Neural cell (in vitro differentiated cells): ENCODE measurements around the gene TMEM19.

Source experiments
- CTCF ChIP-seq: fragments of 450-650 bp; IDR thresholded peaks from 2 replicates; pipeline ENCODE4 v1.5.1; 2014; ENCODE audit warnings: antibody characterized with exemption, mild to moderate bottlenecking, moderate library complexity; ENCODE audit not compliant: poor library complexity, severe bottlenecking
- EP300 ChIP-seq: fragments of 450-650 bp; conservative IDR thresholded peaks from 2 replicates; pipeline ENCODE4 v1.6.1; 2014; ENCODE audit warnings: antibody characterized with exemption, mild to moderate bottlenecking, moderate library complexity; ENCODE audit not compliant: poor library complexity, severe bottlenecking
- EZH2 ChIP-seq: fragments of 200-600, 300-800 bp; shearing (Covaris generic), sonication (generic); IDR thresholded peaks from 2 replicates; pipeline ENCODE4 v1.6.1; 2014; ENCODE audit warnings: antibody characterized with exemption, low read length, borderline replicate concordance, mild to moderate bottlenecking; ENCODE audit not compliant: insufficient read depth, poor library complexity, severe bottlenecking
- MXI1 ChIP-seq: fragments of 450-650 bp; conservative IDR thresholded peaks from 2 replicates; pipeline ENCODE4 v1.6.1; 2014; ENCODE audit warnings: antibody characterized with exemption, mild to moderate bottlenecking; ENCODE audit not compliant: poor library complexity, severe bottlenecking
- POLR2AphosphoS5 ChIP-seq: IDR thresholded peaks from 2 replicates; pipeline ENCODE4 v1.6.1; 2012
- REST ChIP-seq: IDR thresholded peaks from 2 replicates; pipeline ENCODE4 v1.6.1; 2012; ENCODE audit warnings: borderline replicate concordance
- SMC3 ChIP-seq: fragments of 450-650 bp; conservative IDR thresholded peaks from 2 replicates; pipeline ENCODE4 v1.6.1; 2014; ENCODE audit warnings: antibody characterized with exemption, mild to moderate bottlenecking, moderate library complexity; ENCODE audit not compliant: poor library complexity
- TAF1 ChIP-seq: IDR thresholded peaks from 2 replicates; pipeline ENCODE4 v1.6.1; 2012; ENCODE audit warnings: low read depth

- TF ChIP-seq CTCF (no peak), POLR2AphosphoS5 (no peak), EZH2 (no peak), REST (no peak), TAF1 (no peak), EP300 (no peak), MXI1 (no peak), SMC3 (no peak)
Measured at GRCh38 chr12:71704920-71705319, 19.0 kb downstream of the TMEM19 start.
